GM12875 (cell line): Measurements from ENCODE around the gene ARVCF.

ENCODE experiments used
- H3K4me3 ChIP-seq: one replicate; pipeline ENCODE4 v1.5.1; 2011; ENCODE audit warnings: low read depth, low read length, control low read depth
- CTCF ChIP-seq: IDR thresholded peaks from 2 replicates; pipeline ENCODE4 v1.5.1; 2011; ENCODE audit warnings: low read depth, mild to moderate bottlenecking, control low read depth, inconsistent platforms, low read length, moderate library complexity, borderline replicate concordance; ENCODE audit not compliant: insufficient read depth

Gene ARVCF

GRCh38 chr22:19975707-19976035 is 41.0 kb downstream of the ARVCF start:
- no peak overlapping the region for H3K4me3 ChIP-seq
- TF ChIP-seq CTCF = no peak

- H3K4me3 ChIP-seq = no peak overlapping the region
- TF ChIP-seq CTCF = no peak
These were observed 41.5 kb downstream of the ARVCF start for GRCh38 chr22:19974935-19975706.

GRCh38 chr22:19974268-19974861 is 42.3 kb downstream of the ARVCF start:
- H3K4me3 ChIP-seq = no peak overlapping the region
- TF ChIP-seq CTCF = no peak

GRCh38 chr22:19973551-19974267 is 42.9 kb downstream of the ARVCF start:
- no peak overlapping the region for H3K4me3 ChIP-seq
- TF ChIP-seq CTCF = no peak

- TF ChIP-seq CTCF = no peak
- no peak overlapping the region for H3K4me3 ChIP-seq
These were observed 43.7 kb downstream of the ARVCF start for GRCh38 chr22:19972652-19973550.

GRCh38 chr22:19972251-19972650 is 44.4 kb downstream of the ARVCF start:
- H3K4me3 ChIP-seq = no peak overlapping the region
- no peak for TF ChIP-seq CTCF
